HG03565 (cell line): ENCODE data around the gene GNA15.

Source experiments
- ATAC-seq: cut with Tn5 transposase; IDR thresholded peaks from one replicate; pipeline ENCODE4 v1.9.1; 2021; ENCODE audit warnings: mild to moderate bottlenecking, moderate library complexity; ENCODE audit not compliant: unreplicated experiment

Gene GNA15

GRCh38 chr19:3106509-3107141 is 29.2 kb upstream of the GNA15 start:
- ATAC-seq = no peak

DNA sequence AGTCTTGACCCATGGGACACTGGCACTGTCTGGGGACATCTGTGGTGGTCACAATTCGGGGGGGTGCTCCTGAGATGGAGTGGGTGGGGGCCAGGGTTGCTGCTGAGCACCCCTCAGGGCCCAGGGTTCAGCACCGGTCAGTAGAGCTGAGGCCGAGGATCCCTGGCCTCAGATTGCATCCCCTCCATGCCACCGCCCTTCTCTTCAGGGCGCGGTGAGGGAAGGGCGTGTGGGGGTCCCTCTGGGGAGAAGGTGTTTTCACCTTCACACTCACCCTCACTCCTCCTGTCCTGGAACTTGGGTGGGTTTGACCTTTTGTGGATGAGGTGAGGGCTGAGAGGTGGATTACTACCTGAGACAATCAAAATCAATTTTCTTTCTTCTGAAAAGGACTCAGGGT is 28.2 kb upstream of the GNA15 start:
- ATAC-seq = no peak

DNA sequence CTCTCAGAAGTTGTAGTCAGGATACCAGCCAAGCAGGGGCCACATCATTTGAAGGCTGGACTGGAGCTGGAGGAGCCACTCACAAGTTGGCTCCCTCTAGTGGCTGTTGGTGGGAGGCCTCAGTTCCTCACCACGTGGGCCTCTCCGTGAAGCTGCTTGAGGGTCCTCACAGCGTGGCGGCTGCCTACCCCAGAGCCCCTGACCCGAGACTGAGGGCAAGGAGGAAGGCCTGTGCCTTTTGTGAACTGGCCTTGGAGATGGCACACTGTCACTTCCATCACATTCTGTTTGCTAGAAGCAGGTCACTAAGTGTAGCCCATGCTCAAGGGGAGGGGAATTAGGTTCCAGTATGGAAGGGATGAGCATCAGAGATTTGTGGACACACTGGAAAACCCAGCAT is 27.1 kb upstream of the GNA15 start:
- ATAC-seq = no peak

DNA sequence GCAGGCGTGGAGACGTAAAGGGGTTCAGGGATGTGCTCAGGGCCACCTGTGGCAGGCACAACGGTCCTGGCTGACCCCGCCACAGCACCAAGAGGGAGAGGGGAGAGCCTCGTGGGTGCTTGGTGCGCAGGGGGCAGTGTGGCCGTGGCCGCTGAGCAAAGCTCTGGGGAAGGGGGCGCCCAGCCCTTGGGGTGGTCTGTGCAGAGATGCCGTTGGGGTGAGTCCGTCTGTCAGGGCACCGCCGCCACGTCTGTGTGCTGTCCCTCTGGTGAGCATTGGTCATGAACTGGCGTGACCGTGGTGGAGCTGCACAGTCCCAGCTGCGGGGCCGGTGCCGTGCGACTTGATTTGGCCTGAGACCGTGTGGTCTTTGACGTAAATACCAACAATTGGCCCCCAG is 26.3 kb upstream of the GNA15 start:
- no peak for ATAC-seq

DNA sequence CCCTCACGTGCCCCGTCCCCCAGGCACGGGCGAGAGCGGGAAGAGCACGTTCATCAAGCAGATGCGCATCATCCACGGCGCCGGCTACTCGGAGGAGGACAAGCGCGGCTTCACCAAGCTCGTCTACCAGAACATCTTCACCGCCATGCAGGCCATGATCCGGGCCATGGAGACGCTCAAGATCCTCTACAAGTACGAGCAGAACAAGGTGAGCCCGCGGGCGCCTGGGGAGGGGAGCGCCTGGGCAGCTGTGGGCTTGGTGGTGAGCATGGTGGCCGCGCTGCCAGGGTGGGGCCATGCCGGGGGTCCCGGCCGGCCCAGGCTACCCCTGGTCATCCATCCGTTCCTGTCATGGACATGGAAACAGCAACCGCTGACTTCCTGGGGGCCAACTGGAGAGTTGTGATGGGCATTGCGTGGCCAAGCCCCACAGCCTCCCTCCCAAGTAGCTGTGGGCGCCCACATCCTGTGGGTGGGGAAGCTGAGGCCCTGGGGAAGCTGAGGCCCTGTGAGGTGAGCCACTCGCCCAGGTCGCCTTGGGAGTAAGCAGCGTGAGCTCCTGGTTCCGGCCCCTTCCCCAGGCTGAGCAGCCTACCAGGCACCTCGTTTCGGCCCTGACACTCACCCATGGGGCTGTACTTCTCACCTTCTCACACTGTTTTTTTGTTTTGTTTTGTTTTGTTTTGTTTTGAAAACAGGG is 25.6 kb upstream of the GNA15 start:
- no peak for ATAC-seq

- ATAC-seq = no peak
These were observed 24.1 kb upstream of the GNA15 start for GRCh38 chr19:3111586-3112247.

DNA sequence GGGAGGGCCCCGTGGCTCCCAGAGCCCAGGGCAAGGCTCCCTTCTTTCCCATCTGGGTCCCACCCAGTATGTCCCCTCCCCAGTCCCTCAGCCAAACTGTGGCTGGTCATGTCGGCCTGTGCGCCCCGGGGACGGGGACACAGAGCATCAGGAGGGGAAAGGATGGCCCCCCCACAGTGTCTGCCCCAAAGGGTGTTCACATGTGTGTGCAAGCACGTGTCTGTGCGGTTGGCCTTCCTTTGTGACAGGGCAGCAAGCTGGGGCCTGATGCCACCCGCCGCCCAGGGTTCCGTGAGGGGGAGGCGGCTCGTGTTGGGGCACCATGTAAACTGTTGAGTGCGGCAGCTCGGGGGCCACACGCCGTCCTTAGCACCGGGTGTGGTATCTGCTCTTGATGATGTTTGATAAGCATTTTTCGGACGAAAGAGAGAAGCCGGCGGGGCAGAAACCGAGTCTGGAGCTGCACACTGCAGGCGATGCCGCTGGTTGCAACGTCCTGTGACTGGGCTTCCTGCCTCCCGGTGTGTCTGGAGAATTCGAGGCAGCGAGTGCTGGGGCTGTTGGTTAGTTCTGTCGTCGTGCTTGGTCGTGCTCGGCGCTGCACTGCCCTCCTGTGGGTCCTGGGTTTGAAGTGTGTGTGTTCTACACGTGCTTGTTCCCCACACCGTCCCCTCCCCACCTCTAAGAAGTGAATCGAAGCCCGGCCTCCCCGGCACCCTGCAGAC is 23.3 kb upstream of the GNA15 start:
- ATAC-seq = no peak

DNA sequence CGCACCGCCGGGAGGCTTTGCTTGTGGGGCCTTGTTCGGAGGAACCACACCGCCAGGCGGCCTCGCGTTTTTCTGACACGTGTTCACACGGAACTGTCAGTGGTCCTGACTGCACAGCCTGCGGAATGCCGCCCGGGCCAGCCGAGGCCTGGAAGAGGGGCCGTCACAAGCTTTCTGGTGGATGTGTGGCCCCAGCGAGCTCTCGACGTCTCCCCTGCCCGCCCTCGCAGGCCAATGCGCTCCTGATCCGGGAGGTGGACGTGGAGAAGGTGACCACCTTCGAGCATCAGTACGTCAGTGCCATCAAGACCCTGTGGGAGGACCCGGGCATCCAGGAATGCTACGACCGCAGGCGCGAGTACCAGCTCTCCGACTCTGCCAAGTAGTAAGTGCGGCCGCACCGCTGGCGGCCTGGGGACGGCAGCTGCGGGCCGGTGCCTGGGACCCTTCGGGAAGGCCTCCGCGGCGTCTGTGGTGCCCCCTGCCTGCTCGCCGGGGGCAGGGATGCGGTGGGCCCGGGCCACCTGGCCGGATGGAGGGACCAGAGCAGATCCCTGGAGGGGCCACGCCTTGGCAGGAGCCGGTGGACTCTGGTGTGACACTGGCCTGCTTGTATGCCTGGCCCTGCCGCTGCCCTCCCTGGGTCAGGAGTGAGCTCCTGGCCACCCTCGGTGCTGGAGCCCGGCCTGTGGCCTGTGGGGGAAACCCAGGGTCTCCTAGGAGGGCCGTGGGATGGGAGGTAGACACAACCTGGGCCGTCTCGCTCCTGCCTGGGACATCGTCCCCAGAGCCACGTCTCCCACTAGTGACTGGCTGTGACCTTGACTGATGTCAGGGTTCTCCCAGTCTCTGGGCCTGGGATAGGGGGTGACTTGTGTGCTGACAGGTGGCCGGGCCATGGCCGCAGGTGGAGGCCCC is 22.5 kb upstream of the GNA15 start:
- ATAC-seq = no peak

- no peak for ATAC-seq
These were observed 21.7 kb upstream of the GNA15 start for GRCh38 chr19:3114018-3114726.

- no peak for ATAC-seq
These were observed 21.0 kb upstream of the GNA15 start for GRCh38 chr19:3114811-3115210.

GRCh38 chr19:3115411-3115810 is 20.4 kb upstream of the GNA15 start:
- no peak for ATAC-seq

GRCh38 chr19:3115916-3116602 is 19.8 kb upstream of the GNA15 start:
- ATAC-seq = no peak

DNA sequence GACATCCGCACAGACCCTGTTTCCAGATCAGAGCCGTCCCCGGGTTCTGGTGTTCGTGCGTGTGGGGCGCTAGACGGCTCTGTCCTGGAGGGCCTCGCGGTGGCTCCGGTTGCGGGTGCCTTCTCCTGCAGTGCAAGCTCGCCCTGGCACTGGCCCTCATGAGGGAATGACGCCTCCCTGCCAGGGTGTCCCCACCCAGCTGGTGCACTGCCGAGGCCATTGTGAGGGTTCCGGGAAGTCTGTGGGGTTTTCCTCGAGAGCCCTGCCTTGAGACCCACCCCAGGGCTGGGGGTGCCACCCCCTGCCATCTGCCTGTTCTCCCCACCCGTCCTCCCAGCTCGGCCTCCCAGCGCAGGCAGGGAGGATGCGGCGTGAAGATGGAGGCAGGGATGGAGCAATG is 19.2 kb upstream of the GNA15 start:
- ATAC-seq = no peak

DNA sequence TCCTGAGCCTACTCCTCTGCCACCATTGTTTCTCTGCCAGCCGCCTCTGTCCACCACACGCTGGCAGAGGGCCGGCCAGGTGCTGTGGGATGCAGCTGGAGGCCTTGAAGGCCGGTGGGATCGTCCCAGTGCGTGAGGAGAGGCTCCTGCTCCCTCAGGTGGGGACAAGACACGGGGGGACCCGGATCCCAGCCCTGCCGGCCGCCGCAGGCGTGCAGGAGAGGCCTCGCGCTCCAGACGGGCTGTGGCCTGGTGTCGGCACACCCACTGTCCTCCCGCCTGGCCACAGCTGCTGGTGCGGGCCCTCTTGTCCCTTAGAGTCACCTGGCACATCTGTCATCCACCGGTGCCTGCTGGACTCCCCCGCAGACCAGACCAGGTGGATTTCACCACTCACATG is 18.1 kb upstream of the GNA15 start:
- no peak for ATAC-seq

GRCh38 chr19:3118232-3119070 is 17.4 kb upstream of the GNA15 start:
- no peak for ATAC-seq

- ATAC-seq = no peak
These were observed 16.7 kb upstream of the GNA15 start for GRCh38 chr19:3119071-3119595.

DNA sequence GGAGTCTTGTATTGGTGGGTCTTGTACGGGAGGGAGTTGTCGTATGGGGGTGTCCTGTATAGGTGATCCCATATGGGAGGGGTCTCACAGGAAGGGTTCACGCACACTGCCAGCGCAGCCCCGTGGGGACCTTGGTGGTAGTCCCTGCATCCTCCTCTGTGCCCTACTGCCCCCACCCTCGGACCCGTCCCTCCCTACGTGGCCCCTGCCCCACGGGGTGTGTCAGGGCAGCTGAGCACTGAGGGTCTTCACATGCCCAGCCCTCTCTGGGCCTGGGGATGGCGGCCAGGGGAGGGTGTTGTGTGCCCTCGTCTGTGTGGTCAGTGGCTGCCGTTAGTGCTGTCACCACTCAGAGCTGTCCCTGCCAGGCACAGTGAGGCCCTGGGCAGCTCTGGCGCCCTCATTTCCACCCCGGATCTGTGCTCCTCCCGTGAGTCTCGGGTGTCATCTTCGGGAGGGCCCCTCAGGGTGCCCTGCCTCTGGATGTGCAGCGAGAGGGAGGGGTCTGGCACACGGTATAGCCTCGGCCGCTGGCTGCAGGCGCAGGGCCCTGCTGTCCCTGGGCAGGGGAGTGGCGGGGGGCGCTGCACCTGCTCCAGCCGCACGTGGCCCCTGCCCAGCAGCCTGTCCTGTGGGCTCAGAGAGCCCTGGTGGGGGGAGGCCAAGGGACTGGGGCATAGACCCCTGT is 16.0 kb upstream of the GNA15 start:
- no peak for ATAC-seq
